HepG2 (cell line): ENCODE measurements around the gene VPS52. TPM values are rescaled to one million over a fixed set of nuclear protein-coding genes. Genes with fewer than 3 reads are reported as not detected.

Source experiments
- ETV5 ChIP-seq: IDR thresholded peaks from 2 replicates; pipeline ENCODE4 v1.6.1; 2018; ENCODE audit warnings: missing biosample characterization, missing genetic modification reagents, inconsistent platforms, borderline replicate concordance
- FIP1L1 ChIP-seq: fragments of 200-400 bp; formaldehyde crosslinking; IDR thresholded peaks from 2 replicates; pipeline ENCODE4 v1.6.1; 2018; ENCODE audit warnings: low read depth, mild to moderate bottlenecking, low read length, moderate library complexity, borderline replicate concordance; ENCODE audit not compliant: insufficient read depth
- HCFC1 ChIP-seq: fragments of 150-350 bp; IDR thresholded peaks from 2 replicates; pipeline ENCODE4 v1.6.1; 2014; ENCODE audit warnings: low read depth, low read length
- IRX3 ChIP-seq: sonication (generic); formaldehyde crosslinking; IDR thresholded peaks from 2 replicates; pipeline ENCODE4 v1.8.1; 2023; ENCODE audit warnings: mild to moderate bottlenecking, low read depth, missing genetic modification reagents, borderline replicate concordance
- KDM4B ChIP-seq: sonication (generic); formaldehyde crosslinking; IDR thresholded peaks from 2 replicates; pipeline ENCODE4 v1.4.0; 2020; ENCODE audit warnings: missing genetic modification reagents
- MAF1 ChIP-seq: sonication (generic); formaldehyde crosslinking; IDR thresholded peaks from 2 replicates; pipeline ENCODE4 v1.5.0; 2020; ENCODE audit warnings: missing genetic modification reagents, borderline replicate concordance
- MEIS1 ChIP-seq: sonication (generic); formaldehyde crosslinking; IDR thresholded peaks from 2 replicates; pipeline ENCODE4 v1.9.0; 2021; ENCODE audit warnings: mild to moderate bottlenecking, missing genetic modification reagents, moderate library complexity, borderline replicate concordance
- MXI1 ChIP-seq: IDR thresholded peaks from 3 replicates; pipeline ENCODE4 v1.6.1; 2012; ENCODE audit warnings: low read depth, low read length, inconsistent platforms, borderline replicate concordance
- NPAS2 ChIP-seq: sonication (generic); formaldehyde crosslinking; IDR thresholded peaks from 2 replicates; pipeline ENCODE4 v1.8.0; 2022; ENCODE audit warnings: mild to moderate bottlenecking, missing genetic modification reagents, borderline replicate concordance
- SP1 ChIP-seq, 2 experiments: fragments of 450-650 bp in 1 of 2; sonication (generic) in 1 of 2; formaldehyde crosslinking in 1 of 2; IDR thresholded peaks; 2 replicates each; pipeline versions ENCODE4 v1.4.0 to v1.6.1; 2016 to 2020; ENCODE audit warnings: missing genetic modification reagents in 1 of 2
- polyA plus RNA-seq, 8 experiments: library from polyadenylated mRNA; depleted of rRNA in 3 of 8; stranded (reverse) in 7 of 8; unstranded in 1 of 8; fragments of >200 nt; fragmentation: Illumina TruSeq in 4 of 8; extraction: Trizol in 4 of 8; gene quantifications; 2 replicates each; pipeline versions ENCODE4 v1.2.1 to v1.2.3, GENCODE V29; 2011 to 2016; ENCODE audit warnings: low read depth in 4 of 8, missing spikeins in 1 of 8, mixed read lengths in 1 of 8; ENCODE audit not compliant: insufficient read depth in 1 of 8
- total RNA-seq, 5 experiments: library from RNA; depleted of rRNA; stranded (reverse); fragments of >200 nt; fragmentation: Illumina TruSeq; extraction: Trizol; gene quantifications; 2 replicates each; pipeline ENCODE4 v1.2.3, GENCODE V29; 2016; ENCODE audit warnings: low read depth in 1 of 5
- TF ChIP-seq, protein P1 (sequence below): sonication (generic); formaldehyde crosslinking; IDR thresholded peaks from 2 replicates; pipeline ENCODE4 v1.4.0; 2020; ENCODE audit warnings: mild to moderate bottlenecking, low read depth, missing genetic modification reagents
- TF ChIP-seq, protein P2 (sequence below): sonication (generic); formaldehyde crosslinking; IDR thresholded peaks from 2 replicates; pipeline ENCODE4 v1.4.0; 2020; ENCODE audit warnings: mild to moderate bottlenecking, missing genetic modification reagents
- TF ChIP-seq, protein P3 (sequence below): IDR thresholded peaks from 2 replicates; pipeline ENCODE4 v1.6.1; 2016; ENCODE audit warnings: low read depth, borderline replicate concordance
- TF ChIP-seq, protein P4 (sequence below): sonication (generic); formaldehyde crosslinking; IDR thresholded peaks from 2 replicates; pipeline ENCODE4 v1.8.0; 2022; ENCODE audit warnings: mild to moderate bottlenecking, missing genetic modification reagents, moderate library complexity
- TF ChIP-seq, protein P5 (sequence below): sonication (generic); formaldehyde crosslinking; IDR thresholded peaks from 2 replicates; pipeline ENCODE4 v1.5.1; 2020; ENCODE audit warnings: mild to moderate bottlenecking, missing genetic modification reagents, borderline replicate concordance

VPS52 gene
- total and polyA plus RNA-seq, 2 of the 13 experiments (the other 11 are each of a cell fraction or from before 2014, with no cell fraction given): 48.9 to 85.5 TPM

DNA sequence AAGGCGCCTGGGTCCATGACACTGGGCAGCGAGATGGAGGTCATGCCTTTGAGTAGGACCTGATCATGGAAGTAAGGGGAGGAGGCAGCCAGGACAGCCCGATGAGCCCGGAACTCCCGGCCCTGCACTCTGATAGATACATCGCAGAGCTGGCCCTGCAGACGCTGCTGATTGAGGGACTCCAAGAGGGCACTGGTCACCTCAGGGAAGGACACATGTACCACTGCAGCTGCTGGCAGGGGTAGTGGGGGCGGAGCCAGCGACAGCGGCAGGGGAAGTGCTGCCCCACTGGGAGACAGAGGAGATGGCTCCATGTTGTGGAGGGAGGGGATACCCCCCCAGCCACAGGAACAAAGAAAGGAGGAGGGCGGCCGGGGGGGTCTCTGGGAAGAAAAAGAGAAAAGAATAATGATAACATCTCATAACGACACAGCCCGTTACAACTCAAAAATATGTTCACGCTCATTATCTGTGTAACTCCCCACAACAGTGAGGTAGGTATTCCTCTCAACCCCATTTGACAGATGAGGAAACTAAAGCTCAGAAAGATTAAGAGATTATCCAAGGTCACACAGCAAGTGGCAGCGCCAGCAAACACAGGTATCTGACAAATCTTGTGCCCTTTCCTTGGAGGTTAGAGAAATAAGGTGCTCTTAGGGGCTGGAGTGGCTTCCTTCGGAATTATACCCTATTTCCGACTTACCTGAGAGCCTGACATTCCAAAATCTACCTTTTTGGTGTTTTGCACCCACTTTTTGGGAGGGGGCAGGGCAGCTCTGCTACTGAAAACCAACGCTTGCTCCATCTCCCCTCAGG lies 45.1 kb upstream of the VPS52 start (continued):
- TF ChIP-seq, protein P1, sequence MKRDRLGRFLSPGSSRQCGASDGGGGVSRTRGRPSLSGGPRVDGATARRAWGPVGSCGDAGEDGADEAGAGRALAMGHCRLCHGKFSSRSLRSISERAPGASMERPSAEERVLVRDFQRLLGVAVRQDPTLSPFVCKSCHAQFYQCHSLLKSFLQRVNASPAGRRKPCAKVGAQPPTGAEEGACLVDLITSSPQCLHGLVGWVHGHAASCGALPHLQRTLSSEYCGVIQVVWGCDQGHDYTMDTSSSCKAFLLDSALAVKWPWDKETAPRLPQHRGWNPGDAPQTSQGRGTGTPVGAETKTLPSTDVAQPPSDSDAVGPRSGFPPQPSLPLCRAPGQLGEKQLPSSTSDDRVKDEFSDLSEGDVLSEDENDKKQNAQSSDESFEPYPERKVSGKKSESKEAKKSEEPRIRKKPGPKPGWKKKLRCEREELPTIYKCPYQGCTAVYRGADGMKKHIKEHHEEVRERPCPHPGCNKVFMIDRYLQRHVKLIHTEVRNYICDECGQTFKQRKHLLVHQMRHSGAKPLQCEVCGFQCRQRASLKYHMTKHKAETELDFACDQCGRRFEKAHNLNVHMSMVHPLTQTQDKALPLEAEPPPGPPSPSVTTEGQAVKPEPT (CRISPR knock-in tag): no peak
- TF ChIP-seq, protein P2, sequence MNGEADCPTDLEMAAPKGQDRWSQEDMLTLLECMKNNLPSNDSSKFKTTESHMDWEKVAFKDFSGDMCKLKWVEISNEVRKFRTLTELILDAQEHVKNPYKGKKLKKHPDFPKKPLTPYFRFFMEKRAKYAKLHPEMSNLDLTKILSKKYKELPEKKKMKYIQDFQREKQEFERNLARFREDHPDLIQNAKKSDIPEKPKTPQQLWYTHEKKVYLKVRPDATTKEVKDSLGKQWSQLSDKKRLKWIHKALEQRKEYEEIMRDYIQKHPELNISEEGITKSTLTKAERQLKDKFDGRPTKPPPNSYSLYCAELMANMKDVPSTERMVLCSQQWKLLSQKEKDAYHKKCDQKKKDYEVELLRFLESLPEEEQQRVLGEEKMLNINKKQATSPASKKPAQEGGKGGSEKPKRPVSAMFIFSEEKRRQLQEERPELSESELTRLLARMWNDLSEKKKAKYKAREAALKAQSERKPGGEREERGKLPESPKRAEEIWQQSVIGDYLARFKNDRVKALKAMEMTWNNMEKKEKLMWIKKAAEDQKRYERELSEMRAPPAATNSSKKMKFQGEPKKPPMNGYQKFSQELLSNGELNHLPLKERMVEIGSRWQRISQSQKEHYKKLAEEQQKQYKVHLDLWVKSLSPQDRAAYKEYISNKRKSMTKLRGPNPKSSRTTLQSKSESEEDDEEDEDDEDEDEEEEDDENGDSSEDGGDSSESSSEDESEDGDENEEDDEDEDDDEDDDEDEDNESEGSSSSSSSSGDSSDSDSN (CRISPR knock-in tag): no peak
- no peak for TF ChIP-seq IRX3
- TF ChIP-seq, protein P3, sequence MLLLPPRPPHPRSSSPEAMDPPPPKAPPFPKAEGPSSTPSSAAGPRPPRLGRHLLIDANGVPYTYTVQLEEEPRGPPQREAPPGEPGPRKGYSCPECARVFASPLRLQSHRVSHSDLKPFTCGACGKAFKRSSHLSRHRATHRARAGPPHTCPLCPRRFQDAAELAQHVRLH: no peak
- no peak for TF ChIP-seq HCFC1
- no peak for TF ChIP-seq KDM4B (CRISPR knock-in tag)
- no peak for TF ChIP-seq MEIS1 (CRISPR knock-in tag)
- no peak for TF ChIP-seq NPAS2
- TF ChIP-seq FIP1L1: no peak
- TF ChIP-seq SP1 (IDR thresholded peaks at IDR 0.05): no peak
- TF ChIP-seq SP1 (CRISPR knock-in tag; IDR thresholded peaks at IDR 0.05): peak; percentile 72
- TF ChIP-seq, protein P4, sequence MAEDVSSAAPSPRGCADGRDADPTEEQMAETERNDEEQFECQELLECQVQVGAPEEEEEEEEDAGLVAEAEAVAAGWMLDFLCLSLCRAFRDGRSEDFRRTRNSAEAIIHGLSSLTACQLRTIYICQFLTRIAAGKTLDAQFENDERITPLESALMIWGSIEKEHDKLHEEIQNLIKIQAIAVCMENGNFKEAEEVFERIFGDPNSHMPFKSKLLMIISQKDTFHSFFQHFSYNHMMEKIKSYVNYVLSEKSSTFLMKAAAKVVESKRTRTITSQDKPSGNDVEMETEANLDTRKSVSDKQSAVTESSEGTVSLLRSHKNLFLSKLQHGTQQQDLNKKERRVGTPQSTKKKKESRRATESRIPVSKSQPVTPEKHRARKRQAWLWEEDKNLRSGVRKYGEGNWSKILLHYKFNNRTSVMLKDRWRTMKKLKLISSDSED (CRISPR knock-in tag): no peak
- TF ChIP-seq, protein P5, sequence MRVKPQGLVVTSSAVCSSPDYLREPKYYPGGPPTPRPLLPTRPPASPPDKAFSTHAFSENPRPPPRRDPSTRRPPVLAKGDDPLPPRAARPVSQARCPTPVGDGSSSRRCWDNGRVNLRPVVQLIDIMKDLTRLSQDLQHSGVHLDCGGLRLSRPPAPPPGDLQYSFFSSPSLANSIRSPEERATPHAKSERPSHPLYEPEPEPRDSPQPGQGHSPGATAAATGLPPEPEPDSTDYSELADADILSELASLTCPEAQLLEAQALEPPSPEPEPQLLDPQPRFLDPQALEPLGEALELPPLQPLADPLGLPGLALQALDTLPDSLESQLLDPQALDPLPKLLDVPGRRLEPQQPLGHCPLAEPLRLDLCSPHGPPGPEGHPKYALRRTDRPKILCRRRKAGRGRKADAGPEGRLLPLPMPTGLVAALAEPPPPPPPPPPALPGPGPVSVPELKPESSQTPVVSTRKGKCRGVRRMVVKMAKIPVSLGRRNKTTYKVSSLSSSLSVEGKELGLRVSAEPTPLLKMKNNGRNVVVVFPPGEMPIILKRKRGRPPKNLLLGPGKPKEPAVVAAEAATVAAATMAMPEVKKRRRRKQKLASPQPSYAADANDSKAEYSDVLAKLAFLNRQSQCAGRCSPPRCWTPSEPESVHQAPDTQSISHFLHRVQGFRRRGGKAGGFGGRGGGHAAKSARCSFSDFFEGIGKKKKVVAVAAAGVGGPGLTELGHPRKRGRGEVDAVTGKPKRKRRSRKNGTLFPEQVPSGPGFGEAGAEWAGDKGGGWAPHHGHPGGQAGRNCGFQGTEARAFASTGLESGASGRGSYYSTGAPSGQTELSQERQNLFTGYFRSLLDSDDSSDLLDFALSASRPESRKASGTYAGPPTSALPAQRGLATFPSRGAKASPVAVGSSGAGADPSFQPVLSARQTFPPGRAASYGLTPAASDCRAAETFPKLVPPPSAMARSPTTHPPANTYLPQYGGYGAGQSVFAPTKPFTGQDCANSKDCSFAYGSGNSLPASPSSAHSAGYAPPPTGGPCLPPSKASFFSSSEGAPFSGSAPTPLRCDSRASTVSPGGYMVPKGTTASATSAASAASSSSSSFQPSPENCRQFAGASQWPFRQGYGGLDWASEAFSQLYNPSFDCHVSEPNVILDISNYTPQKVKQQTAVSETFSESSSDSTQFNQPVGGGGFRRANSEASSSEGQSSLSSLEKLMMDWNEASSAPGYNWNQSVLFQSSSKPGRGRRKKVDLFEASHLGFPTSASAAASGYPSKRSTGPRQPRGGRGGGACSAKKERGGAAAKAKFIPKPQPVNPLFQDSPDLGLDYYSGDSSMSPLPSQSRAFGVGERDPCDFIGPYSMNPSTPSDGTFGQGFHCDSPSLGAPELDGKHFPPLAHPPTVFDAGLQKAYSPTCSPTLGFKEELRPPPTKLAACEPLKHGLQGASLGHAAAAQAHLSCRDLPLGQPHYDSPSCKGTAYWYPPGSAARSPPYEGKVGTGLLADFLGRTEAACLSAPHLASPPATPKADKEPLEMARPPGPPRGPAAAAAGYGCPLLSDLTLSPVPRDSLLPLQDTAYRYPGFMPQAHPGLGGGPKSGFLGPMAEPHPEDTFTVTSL: no peak
- TF ChIP-seq ETV5 (CRISPR knock-in tag): no peak
- TF ChIP-seq MAF1: no peak
- TF ChIP-seq MXI1: no peak
